Hepatocyte (in vitro differentiated cells): ENCODE data around the gene INSR. TPM values are rescaled to one million over a fixed set of nuclear protein-coding genes. Genes with fewer than 3 reads are reported as not detected.

Experiments used
- DNase-seq: peaks from one replicate; pipeline ENCODE4 v3.0.0-alpha.2; 2016; ENCODE audit warnings: low spot score
- H2AFZ ChIP-seq: fragments of 200-600 bp; sonication (generic); 2 replicates; pipeline ENCODE4 v1.6.0; 2016; ENCODE audit warnings: antibody characterized with exemption, mild to moderate bottlenecking
- H3K27ac ChIP-seq: fragments of 200-600 bp; sonication (generic); 2 replicates; pipeline ENCODE4 v1.5.1; 2016; ENCODE audit warnings: mild to moderate bottlenecking
- H3K27me3 ChIP-seq: fragments of 200-600 bp; sonication (generic); 2 replicates; pipeline ENCODE4 v1.6.1; 2016
- H3K36me3 ChIP-seq: fragments of 200-600 bp; sonication (generic); replicated peaks from 2 replicates; pipeline ENCODE4 v1.5.1; 2016; ENCODE audit warnings: low read depth; ENCODE audit not compliant: insufficient read depth
- H3K4me1 ChIP-seq: fragments of 200-600 bp; sonication (generic); 2 replicates; pipeline ENCODE4 v1.5.1; 2016; ENCODE audit warnings: mild to moderate bottlenecking, moderate library complexity; ENCODE audit not compliant: insufficient read depth
- H3K4me2 ChIP-seq: fragments of 200-600 bp; sonication (generic); 2 replicates; pipeline ENCODE4 v1.6.0; 2016
- H3K4me3 ChIP-seq: fragments of 200-600 bp; sonication (generic); 2 replicates; pipeline ENCODE4 v1.5.1; 2016; ENCODE audit warnings: mild to moderate bottlenecking
- H3K79me2 ChIP-seq: fragments of 200-600 bp; sonication (generic); 2 replicates; pipeline ENCODE4 v1.6.0; 2017; ENCODE audit warnings: mild to moderate bottlenecking
- H3K9me2 ChIP-seq: fragments of 200-600 bp; sonication (generic); replicated peaks from 2 replicates; pipeline ENCODE4 v1.6.0; 2017; ENCODE audit warnings: mild to moderate bottlenecking; ENCODE audit not compliant: insufficient read depth
- H3K9me3 ChIP-seq: fragments of 200-600 bp; sonication (generic); 2 replicates; pipeline ENCODE4 v1.5.1; 2016; ENCODE audit warnings: low read depth, mild to moderate bottlenecking
- H4K20me1 ChIP-seq: fragments of 200-600 bp; sonication (generic); 2 replicates; pipeline ENCODE4 v1.6.0; 2016; ENCODE audit warnings: mild to moderate bottlenecking; ENCODE audit not compliant: insufficient read depth, poor library complexity, severe bottlenecking
- CTCF ChIP-seq: fragments of 200-600 bp; sonication (generic); IDR thresholded peaks from 2 replicates; pipeline ENCODE4 v1.5.1; 2016; ENCODE audit warnings: antibody characterized with exemption, mild to moderate bottlenecking; ENCODE audit not compliant: poor library complexity
- EZH2 ChIP-seq: fragments of 200-600 bp; sonication (generic); IDR thresholded peaks from 2 replicates; pipeline ENCODE4 v1.6.1; 2016; ENCODE audit warnings: antibody characterized with exemption, mild to moderate bottlenecking, borderline replicate concordance
- EZH2phosphoT487 ChIP-seq: fragments of 200-600 bp; sonication (generic); IDR thresholded peaks from one replicate; pipeline ENCODE4 v1.6.1; 2018; ENCODE audit warnings: antibody characterized with exemption, mild to moderate bottlenecking, low read depth, moderate library complexity; ENCODE audit not compliant: unreplicated experiment, severe bottlenecking
- WGBS: methylation state at CpG from one replicate; pipeline ENCODE4 v1.1.6; 2016; ENCODE audit warnings: low lambda C conversion rate; ENCODE audit errors: missing lambda C conversion rate; 5-methylcytosine and 5-hydroxymethylcytosine counted together
- polyA plus RNA-seq: library from polyadenylated mRNA; unstranded; fragments of >200 nt; fragmentation: Nextera tagmentation; extraction: Ambion mirVana; gene quantifications from 2 replicates; pipeline ENCODE4 v1.2.1, GENCODE V29; 2016
- total RNA-seq: library from RNA; depleted of rRNA; stranded (reverse); fragments of >200 nt; gene quantifications from 2 replicates; pipeline ENCODE4 v1.2.3, GENCODE V29; 2014

INSR gene
- total and polyA plus RNA-seq, 2 experiments from 2014 or later: 17.0 to 59.0 TPM

GRCh38 chr19:7255119-7255518 is 39.1 kb downstream of the INSR start:
- no peaks in the 10 kb centered on the region for H3K9me2 ChIP-seq
- H3K79me2 ChIP-seq: peaks cover 84% of the 10 kb centered on the region
- H2AFZ ChIP-seq: no peak overlapping the region
- peak overlapping the region; percentile 68 for H3K27ac ChIP-seq
- WGBS: 89% methylated on average over 7 of the region's 8 CpGs
- no peaks in the 10 kb centered on the region for H3K27me3 ChIP-seq
- H3K36me3 ChIP-seq: no peaks in the 10 kb centered on the region
- H3K4me3 ChIP-seq: no peak overlapping the region
- no peak overlapping the region for H3K4me2 ChIP-seq
- H3K9me3 ChIP-seq: no peaks in the 10 kb centered on the region
- peaks cover 2% of the 10 kb centered on the region for H4K20me1 ChIP-seq
- no peak for DNase-seq
- TF ChIP-seq EZH2: no peak
- no peak for TF ChIP-seq CTCF
- TF ChIP-seq EZH2phosphoT487: no peak
- H3K4me1 ChIP-seq: peaks cover 19% of the 10 kb centered on the region

GRCh38 chr19:7254590-7254989 is 39.6 kb downstream of the INSR start:
- WGBS: 75% methylated on average over 11 of the region's 11 CpGs
- Histone ChIP-seq H3K36me3 (no peaks in the 10 kb centered on the region), H3K9me3 (no peaks in the 10 kb centered on the region), H3K4me2 (no peak overlapping the region), H3K79me2 (peaks cover 82% of the 10 kb centered on the region), H4K20me1 (no peaks in the 10 kb centered on the region), H3K27me3 (no peaks in the 10 kb centered on the region), H3K4me1 (peaks cover 19% of the 10 kb centered on the region), H3K27ac (peak overlapping the region; percentile 68), H3K9me2 (no peaks in the 10 kb centered on the region), H3K4me3 (no peak overlapping the region), H2AFZ (no peak overlapping the region)
- TF ChIP-seq CTCF (no peak), EZH2phosphoT487 (no peak), EZH2 (no peak)
- peak; percentile 32 for DNase-seq

- H4K20me1 ChIP-seq: no peaks in the 10 kb centered on the region
- no peak overlapping the region for H2AFZ ChIP-seq
- peaks cover 80% of the 10 kb centered on the region for H3K79me2 ChIP-seq
- H3K4me3 ChIP-seq: no peak overlapping the region
- H3K4me1 ChIP-seq: peaks cover 4% of the 10 kb centered on the region
- 79% methylated on average over 11 of the region's 11 CpGs for WGBS
- H3K27ac ChIP-seq: no peak overlapping the region
- H3K36me3 ChIP-seq: no peaks in the 10 kb centered on the region
- no peaks in the 10 kb centered on the region for H3K27me3 ChIP-seq
- H3K4me2 ChIP-seq: no peak overlapping the region
- no peak for DNase-seq
- no peaks in the 10 kb centered on the region for H3K9me2 ChIP-seq
- TF ChIP-seq EZH2 (no peak), EZH2phosphoT487 (no peak)
- no peaks in the 10 kb centered on the region for H3K9me3 ChIP-seq
Measured at GRCh38 chr19:7252364-7252763, 41.9 kb downstream of the INSR start.

GRCh38 chr19:7251494-7251893 is 42.7 kb downstream of the INSR start:
- DNase-seq: no peak
- Histone ChIP-seq H3K36me3 (no peaks in the 10 kb centered on the region), H3K4me2 (no peak overlapping the region), H3K27me3 (no peaks in the 10 kb centered on the region), H3K27ac (no peak overlapping the region), H3K4me1 (no peaks in the 10 kb centered on the region), H2AFZ (no peak overlapping the region), H4K20me1 (no peaks in the 10 kb centered on the region), H3K79me2 (peaks cover 86% of the 10 kb centered on the region), H3K9me2 (no peaks in the 10 kb centered on the region), H3K4me3 (no peak overlapping the region), H3K9me3 (no peaks in the 10 kb centered on the region)
- TF ChIP-seq CTCF (no peak), EZH2phosphoT487 (no peak), EZH2 (no peak)
- WGBS: over 99% methylated on average over 4 of the region's 4 CpGs
